HepG2 (cell line): ENCODE data around the gene DAZAP1. TPM values are rescaled to one million over a fixed set of nuclear protein-coding genes. Genes with fewer than 3 reads are reported as not detected.

Experiments
- AGO2 ChIP-seq: fragments of 200-400 bp; formaldehyde crosslinking; optimal IDR thresholded peaks from 2 replicates; pipeline ENCODE3; 2017; ENCODE audit warnings: mild to moderate bottlenecking, low read depth, low read length, moderate library complexity
- ASH2L ChIP-seq: fragments of 300-600, 200-600 bp; sonication (generic); IDR thresholded peaks from 2 replicates; pipeline ENCODE4 v1.7.0; 2017; ENCODE audit warnings: low read depth, mild to moderate bottlenecking, moderate library complexity, mixed read lengths, low read length; ENCODE audit not compliant: insufficient read length
- FOSL1 ChIP-seq: sonication (generic); formaldehyde crosslinking; IDR thresholded peaks from 2 replicates; pipeline ENCODE4 v1.9.0; 2021; ENCODE audit warnings: missing genetic modification reagents, borderline replicate concordance
- FOSL2 ChIP-seq: sonication (generic); formaldehyde crosslinking; IDR thresholded peaks from 2 replicates; pipeline ENCODE4 v1.4.0; 2020; ENCODE audit warnings: missing genetic modification reagents
- HNRNPK ChIP-seq: fragments of 200-400 bp; formaldehyde crosslinking; IDR thresholded peaks from 2 replicates; pipeline ENCODE4 v1.6.1; 2018; ENCODE audit warnings: low read length, low read depth, moderate library complexity, mild to moderate bottlenecking; ENCODE audit not compliant: poor library complexity, severe bottlenecking
- MATR3 ChIP-seq: sonication (generic); formaldehyde crosslinking; IDR thresholded peaks from 2 replicates; pipeline ENCODE4 v1.4.0; 2020; ENCODE audit warnings: missing genetic modification reagents
- MED1 ChIP-seq: sonication (generic); formaldehyde crosslinking; IDR thresholded peaks from 2 replicates; pipeline ENCODE4 v1.4.0; 2020; ENCODE audit warnings: missing genetic modification reagents
- PHF20 ChIP-seq: sonication (generic); formaldehyde crosslinking; IDR thresholded peaks from 2 replicates; pipeline ENCODE4 v1.5.0; 2020; ENCODE audit warnings: mild to moderate bottlenecking, missing genetic modification reagents
- PHF21A ChIP-seq: sonication (generic); formaldehyde crosslinking; IDR thresholded peaks from 2 replicates; pipeline ENCODE4 v1.5.0; 2020; ENCODE audit warnings: mild to moderate bottlenecking, missing genetic modification reagents
- PRMT3 ChIP-seq: sonication (generic); formaldehyde crosslinking; IDR thresholded peaks from 2 replicates; pipeline ENCODE4 v1.8.1; 2022; ENCODE audit warnings: low read depth, mild to moderate bottlenecking, moderate library complexity, missing genetic modification reagents, borderline replicate concordance
- RBAK ChIP-seq: sonication (generic); formaldehyde crosslinking; IDR thresholded peaks from 2 replicates; pipeline ENCODE4 v1.5.1; 2020; ENCODE audit warnings: mild to moderate bottlenecking, missing genetic modification reagents
- RCOR2 ChIP-seq: IDR thresholded peaks from 2 replicates; pipeline ENCODE4 v1.6.1; 2016; ENCODE audit warnings: missing biosample characterization, missing genetic modification reagents
- YY1 ChIP-seq: IDR thresholded peaks from 2 replicates; pipeline ENCODE4 v1.6.1; 2011; ENCODE audit warnings: low read length, low read depth, moderate library complexity, mild to moderate bottlenecking; ENCODE audit not compliant: insufficient read depth, insufficient replicate concordance
- ZBTB7A ChIP-seq: sonication (generic); formaldehyde crosslinking; IDR thresholded peaks from 2 replicates; pipeline ENCODE4 v1.8.0; 2022; ENCODE audit warnings: mild to moderate bottlenecking, missing genetic modification reagents
- ZFX ChIP-seq: sonication (generic); formaldehyde crosslinking; IDR thresholded peaks from 2 replicates; pipeline ENCODE4 v1.4.0; 2020; ENCODE audit warnings: mild to moderate bottlenecking, low read depth, missing genetic modification reagents, moderate library complexity
- ZNF556 ChIP-seq: sonication (generic); formaldehyde crosslinking; IDR thresholded peaks from 2 replicates; pipeline ENCODE4 v1.4.0; 2020; ENCODE audit warnings: mild to moderate bottlenecking, missing genetic modification reagents, borderline replicate concordance
- ZNF879 ChIP-seq: sonication (generic); formaldehyde crosslinking; IDR thresholded peaks from 2 replicates; pipeline ENCODE4 v1.8.1; 2023; ENCODE audit warnings: missing genetic modification reagents
- ZNF883 ChIP-seq: sonication (generic); formaldehyde crosslinking; IDR thresholded peaks from 2 replicates; pipeline ENCODE4 v1.5.1; 2020; ENCODE audit warnings: mild to moderate bottlenecking, missing genetic modification reagents; ENCODE audit errors: not compliant biosample characterization
- polyA plus RNA-seq, 8 experiments: library from polyadenylated mRNA; depleted of rRNA in 3 of 8; stranded (reverse) in 7 of 8; unstranded in 1 of 8; fragments of >200 nt; fragmentation: Illumina TruSeq in 4 of 8; extraction: Trizol in 4 of 8; gene quantifications; 2 replicates each; pipeline versions ENCODE4 v1.2.1 to v1.2.3, GENCODE V29; 2011 to 2016; ENCODE audit warnings: low read depth in 4 of 8, missing spikeins in 1 of 8, mixed read lengths in 1 of 8; ENCODE audit not compliant: insufficient read depth in 1 of 8
- total RNA-seq, 5 experiments: library from RNA; depleted of rRNA; stranded (reverse); fragments of >200 nt; fragmentation: Illumina TruSeq; extraction: Trizol; gene quantifications; 2 replicates each; pipeline ENCODE4 v1.2.3, GENCODE V29; 2016; ENCODE audit warnings: low read depth in 1 of 5
- TF ChIP-seq, protein P1 (sequence below): sonication (generic); formaldehyde crosslinking; IDR thresholded peaks from 2 replicates; pipeline ENCODE4 v1.4.0; 2020; ENCODE audit warnings: missing genetic modification reagents; ENCODE audit errors: not compliant biosample characterization
- TF ChIP-seq, protein P2 (sequence below): sonication (generic); formaldehyde crosslinking; IDR thresholded peaks from 2 replicates; pipeline ENCODE4 v1.4.0; 2020; ENCODE audit warnings: missing genetic modification reagents
- TF ChIP-seq, protein P3 (sequence below): sonication (generic); formaldehyde crosslinking; IDR thresholded peaks from 2 replicates; pipeline ENCODE4 v1.8.0; 2022; ENCODE audit warnings: mild to moderate bottlenecking, missing genetic modification reagents, moderate library complexity

Gene DAZAP1
- total and polyA plus RNA-seq, 2 of the 13 experiments (the other 11 are each of a cell fraction or from before 2014, with no cell fraction given) = 63.3 to 79.2 TPM

DNA sequence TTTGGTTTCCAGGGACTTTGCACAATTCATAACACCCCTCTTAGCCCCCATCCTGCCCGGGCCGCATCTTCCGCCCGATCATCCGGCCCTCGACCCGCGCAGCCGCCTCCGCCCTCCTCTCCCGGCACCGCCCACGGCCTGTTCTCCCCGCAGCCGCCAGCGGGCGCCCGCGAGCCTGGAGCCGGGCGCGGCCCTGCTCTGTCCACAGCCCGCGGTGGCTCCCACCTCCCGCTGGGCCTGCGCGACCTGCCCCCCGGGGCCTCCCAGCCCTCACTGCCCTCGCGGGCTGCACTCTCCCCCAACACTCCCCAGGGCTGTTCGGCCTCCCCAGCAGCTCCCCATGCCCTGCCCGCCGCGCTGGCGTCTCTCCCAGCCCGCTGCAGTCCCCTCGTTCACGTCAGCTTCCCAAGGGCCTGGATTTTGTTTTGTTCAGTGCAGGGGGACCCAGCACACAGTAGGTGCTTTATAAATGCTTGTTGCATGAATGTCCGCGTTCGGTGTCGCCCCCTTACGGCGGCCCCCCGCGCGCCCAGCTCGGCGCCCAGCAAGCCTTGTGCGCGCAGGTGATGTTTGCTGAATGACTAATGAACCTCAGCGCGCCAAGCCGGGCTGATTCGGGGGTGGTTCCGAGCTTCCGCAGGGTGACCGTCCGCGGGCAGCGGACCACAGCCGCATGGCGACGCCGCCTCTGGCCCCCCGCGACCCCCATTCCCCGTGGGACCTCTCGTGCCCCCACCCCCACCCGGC lies 38.0 kb downstream of the DAZAP1 start (continued):
- TF ChIP-seq PRMT3 = no peak
- TF ChIP-seq, protein P1, sequence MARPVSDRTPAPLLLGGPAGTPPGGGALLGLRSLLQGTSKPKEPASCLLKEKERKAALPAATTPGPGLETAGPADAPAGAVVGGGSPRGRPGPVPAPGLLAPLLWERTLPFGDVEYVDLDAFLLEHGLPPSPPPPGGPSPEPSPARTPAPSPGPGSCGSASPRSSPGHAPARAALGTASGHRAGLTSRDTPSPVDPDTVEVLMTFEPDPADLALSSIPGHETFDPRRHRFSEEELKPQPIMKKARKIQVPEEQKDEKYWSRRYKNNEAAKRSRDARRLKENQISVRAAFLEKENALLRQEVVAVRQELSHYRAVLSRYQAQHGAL = no peak
- no peak for TF ChIP-seq RBAK (CRISPR knock-in tag)
- TF ChIP-seq, protein P2, sequence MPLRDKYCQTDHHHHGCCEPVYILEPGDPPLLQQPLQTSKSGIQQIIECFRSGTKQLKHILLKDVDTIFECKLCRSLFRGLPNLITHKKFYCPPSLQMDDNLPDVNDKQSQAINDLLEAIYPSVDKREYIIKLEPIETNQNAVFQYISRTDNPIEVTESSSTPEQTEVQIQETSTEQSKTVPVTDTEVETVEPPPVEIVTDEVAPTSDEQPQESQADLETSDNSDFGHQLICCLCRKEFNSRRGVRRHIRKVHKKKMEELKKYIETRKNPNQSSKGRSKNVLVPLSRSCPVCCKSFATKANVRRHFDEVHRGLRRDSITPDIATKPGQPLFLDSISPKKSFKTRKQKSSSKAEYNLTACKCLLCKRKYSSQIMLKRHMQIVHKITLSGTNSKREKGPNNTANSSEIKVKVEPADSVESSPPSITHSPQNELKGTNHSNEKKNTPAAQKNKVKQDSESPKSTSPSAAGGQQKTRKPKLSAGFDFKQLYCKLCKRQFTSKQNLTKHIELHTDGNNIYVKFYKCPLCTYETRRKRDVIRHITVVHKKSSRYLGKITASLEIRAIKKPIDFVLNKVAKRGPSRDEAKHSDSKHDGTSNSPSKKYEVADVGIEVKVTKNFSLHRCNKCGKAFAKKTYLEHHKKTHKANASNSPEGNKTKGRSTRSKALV (CRISPR knock-in tag) = 0 out of 2 replicates have a peak, but pooled peaks have one; percentile 36
- TF ChIP-seq MATR3 (CRISPR knock-in tag) = no peak
- no peak for TF ChIP-seq PHF20
- TF ChIP-seq HNRNPK = peak; percentile 69
- TF ChIP-seq ZNF556 (CRISPR knock-in tag) = peak; percentile 69; the same call in 1 of the 2 replicates
- no peak for TF ChIP-seq ZNF879 (CRISPR knock-in tag)
- TF ChIP-seq, protein P3, sequence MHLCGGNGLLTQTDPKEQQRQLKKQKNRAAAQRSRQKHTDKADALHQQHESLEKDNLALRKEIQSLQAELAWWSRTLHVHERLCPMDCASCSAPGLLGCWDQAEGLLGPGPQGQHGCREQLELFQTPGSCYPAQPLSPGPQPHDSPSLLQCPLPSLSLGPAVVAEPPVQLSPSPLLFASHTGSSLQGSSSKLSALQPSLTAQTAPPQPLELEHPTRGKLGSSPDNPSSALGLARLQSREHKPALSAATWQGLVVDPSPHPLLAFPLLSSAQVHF = 0 out of 2 replicates have a peak, but pooled peaks have one; percentile 52
- no peak for TF ChIP-seq AGO2
- TF ChIP-seq ZBTB7A = peak; percentile 70; the same call in 1 of the 2 replicates
- peak; percentile 64 for TF ChIP-seq PHF21A (CRISPR knock-in tag)
- TF ChIP-seq FOSL2 = peak; percentile 82
- TF ChIP-seq YY1 = peak; percentile 54
- TF ChIP-seq FOSL1 (CRISPR knock-in tag) = peak; percentile 78; the same call in 1 of the 2 replicates
- peak; percentile 44; the same call in 1 of the 2 replicates for TF ChIP-seq MED1 (CRISPR knock-in tag)
- TF ChIP-seq ASH2L = peak; percentile 19
- peak; percentile 87 for TF ChIP-seq ZFX
- peak; percentile 61; the same call in 1 of the 2 replicates for TF ChIP-seq RCOR2 (CRISPR knock-in tag)
- peak; percentile 69 for TF ChIP-seq ZNF883 (CRISPR knock-in tag)
